Retinal pigment epithelial cell (primary cell): ENCODE measurements around the gene CACNA2D3.

Experiments
- DNase-seq: peaks from one replicate; pipeline ENCODE4 v3.0.0-alpha.2; 2010; ENCODE audit warnings: low read depth
- H3K4me3 ChIP-seq: 2 replicates; pipeline ENCODE4 v1.5.1; 2011; ENCODE audit warnings: mild to moderate bottlenecking, low read length, control low read depth, moderate library complexity
- CTCF ChIP-seq: conservative IDR thresholded peaks from 2 replicates; pipeline ENCODE4 v1.5.1; 2011; ENCODE audit warnings: low read depth, low read length, control low read depth, inconsistent platforms

CACNA2D3 gene

GRCh38 chr3:54736459-54736858, 614.1 kb downstream of the CACNA2D3 start:
- DNase-seq, result no peak
- TF ChIP-seq CTCF, result no peak
- H3K4me3 ChIP-seq, result no peak overlapping the region

- TF ChIP-seq CTCF, result no peak
Measured at GRCh38 chr3:54743755-54744154, 621.4 kb downstream of the CACNA2D3 start.

GRCh38 chr3:54744291-54744690, 621.9 kb downstream of the CACNA2D3 start:
- no peak overlapping the region for H3K4me3 ChIP-seq
- no peak for DNase-seq
- no peak for TF ChIP-seq CTCF

More at GRCh38 chr3:54743755-54744154, 621.4 kb downstream of the CACNA2D3 start:
- no peak overlapping the region for H3K4me3 ChIP-seq
- DNase-seq, result no peak

- no peak for DNase-seq
- TF ChIP-seq CTCF, result no peak
Measured at GRCh38 chr3:54745843-54746242, 623.5 kb downstream of the CACNA2D3 start.

GRCh38 chr3:54746722-54747121, 624.4 kb downstream of the CACNA2D3 start:
- no peak for DNase-seq
- no peak overlapping the region for H3K4me3 ChIP-seq
- TF ChIP-seq CTCF, result no peak

More at GRCh38 chr3:54745843-54746242, 623.5 kb downstream of the CACNA2D3 start:
- no peak overlapping the region for H3K4me3 ChIP-seq

- H3K4me3 ChIP-seq, result no peak overlapping the region
- no peak for DNase-seq
- no peak for TF ChIP-seq CTCF
Measured at GRCh38 chr3:54755756-54756155, 633.4 kb downstream of the CACNA2D3 start.

GRCh38 chr3:54756330-54756731, 634.0 kb downstream of the CACNA2D3 start:
- no peak overlapping the region for H3K4me3 ChIP-seq
- peak; percentile 79 for DNase-seq
- TF ChIP-seq CTCF, result no peak
